ENCODE results near the gene GMPPA. TPM values are rescaled to one million over a fixed set of nuclear protein-coding genes. Genes with fewer than 3 reads are reported as not detected.

The GMPPA gene
- polyA plus RNA-seq, 1 donor = 54.0 TPM

DNA sequence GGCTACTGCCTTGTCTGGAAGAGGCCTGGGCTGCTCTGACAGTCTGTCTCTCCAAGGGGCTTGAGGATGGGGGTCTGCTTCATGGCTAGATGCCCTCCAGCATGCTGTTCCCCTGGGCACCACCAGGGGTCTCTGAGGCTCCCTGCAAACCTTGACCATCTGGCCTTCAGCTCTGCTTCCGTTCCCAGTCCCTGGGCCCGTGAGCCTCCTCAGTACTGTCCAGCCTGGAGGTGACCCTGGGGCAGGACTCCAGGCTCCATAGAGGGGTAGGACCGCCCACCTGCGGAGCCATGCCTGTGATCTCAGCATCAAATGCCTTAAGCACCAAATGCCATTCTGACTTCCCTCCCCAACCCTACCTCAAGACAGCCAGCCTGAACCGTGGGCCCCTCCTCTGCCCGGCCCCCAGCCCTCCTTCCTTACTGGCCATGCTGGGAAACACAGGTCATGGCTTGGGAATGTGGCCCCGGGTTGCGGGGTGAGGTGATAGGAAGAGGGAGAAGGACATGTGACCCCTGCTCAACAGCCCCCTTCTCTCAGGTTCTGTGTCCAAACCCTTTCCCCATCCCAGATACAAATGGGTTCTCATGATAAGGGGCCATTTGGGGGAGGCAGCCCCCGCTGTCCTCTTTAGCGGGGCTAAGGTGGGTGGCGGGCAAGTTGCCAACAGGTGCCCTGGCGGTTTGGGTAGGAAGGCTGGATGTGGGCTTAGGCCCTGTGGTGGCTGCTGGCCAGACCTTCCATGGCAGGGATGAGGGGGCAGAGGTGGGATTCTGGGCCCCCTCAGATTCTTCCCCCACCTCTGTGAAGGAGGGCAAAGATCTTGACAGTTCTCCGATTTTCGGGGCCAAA is 39.0 kb upstream of the GMPPA start:
- WGBS (ENCODE audit: insufficient coverage, low lambda C conversion rate) = no CpG with 5 or more reads among the region's 14 CpGs
- H3K9me3 ChIP-seq (ENCODE audit: control insufficient read depth, low read depth, low read length) = no peaks in the 10 kb centered on the region
- peaks cover 10% of the 10 kb centered on the region for H3K4me1 ChIP-seq (ENCODE audit: control insufficient read depth, insufficient read depth, low read length)
- no peak overlapping the region for H3K4me3 ChIP-seq (ENCODE audit: low read length)
- peak in 1 of 2 donors; percentile 32 for DNase-seq
- no peaks in the 10 kb centered on the region for H3K27me3 ChIP-seq (ENCODE audit: control insufficient read depth, insufficient read depth, low read length)
- H3K36me3 ChIP-seq (ENCODE audit: control insufficient read depth, insufficient read depth, low read length) = peaks cover 4% of the 10 kb centered on the region
- peak overlapping the region; percentile 72 for H3K27ac ChIP-seq (ENCODE audit: low read length)

DNA sequence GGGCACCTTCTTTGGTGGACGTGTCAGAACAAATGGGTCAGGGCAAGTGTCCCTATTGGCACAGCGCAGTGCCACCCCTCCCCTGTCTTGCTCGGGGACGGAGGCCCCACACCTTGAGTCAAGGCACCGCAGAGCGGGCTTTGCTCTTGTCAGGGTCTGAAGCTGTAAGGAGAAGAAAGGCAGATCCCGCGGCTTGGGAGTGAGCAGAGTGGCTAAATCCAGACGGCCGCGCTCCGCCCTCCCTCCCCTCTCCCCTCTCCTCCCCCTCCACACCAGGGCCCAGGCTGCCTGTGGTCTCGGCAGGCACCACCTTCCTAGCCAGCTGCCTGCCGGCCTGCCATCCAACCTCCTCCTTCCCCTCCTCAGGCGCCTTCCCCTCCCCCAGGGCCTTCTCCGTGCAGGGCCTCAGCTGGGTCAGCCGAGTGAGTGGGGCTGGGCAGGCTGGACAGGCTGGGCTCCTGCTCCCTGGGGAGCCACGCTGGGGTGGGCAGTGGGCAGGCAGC is 38.2 kb upstream of the GMPPA start:
- DNase-seq = peak in 1 of 2 donors; percentile 44
- Histone ChIP-seq H3K4me3 (ENCODE audit: low read length) (no peak overlapping the region), H3K27ac (ENCODE audit: low read length) (peak overlapping the region; percentile 72), H3K27me3 (ENCODE audit: control insufficient read depth, insufficient read depth, low read length) (no peaks in the 10 kb centered on the region), H3K36me3 (ENCODE audit: control insufficient read depth, insufficient read depth, low read length) (peaks cover 4% of the 10 kb centered on the region), H3K9me3 (ENCODE audit: control insufficient read depth, low read depth, low read length) (no peaks in the 10 kb centered on the region), H3K4me1 (ENCODE audit: control insufficient read depth, insufficient read depth, low read length) (peaks cover 10% of the 10 kb centered on the region)
- no CpG with 5 or more reads among the region's 18 CpGs for WGBS (ENCODE audit: insufficient coverage, low lambda C conversion rate)

DNA sequence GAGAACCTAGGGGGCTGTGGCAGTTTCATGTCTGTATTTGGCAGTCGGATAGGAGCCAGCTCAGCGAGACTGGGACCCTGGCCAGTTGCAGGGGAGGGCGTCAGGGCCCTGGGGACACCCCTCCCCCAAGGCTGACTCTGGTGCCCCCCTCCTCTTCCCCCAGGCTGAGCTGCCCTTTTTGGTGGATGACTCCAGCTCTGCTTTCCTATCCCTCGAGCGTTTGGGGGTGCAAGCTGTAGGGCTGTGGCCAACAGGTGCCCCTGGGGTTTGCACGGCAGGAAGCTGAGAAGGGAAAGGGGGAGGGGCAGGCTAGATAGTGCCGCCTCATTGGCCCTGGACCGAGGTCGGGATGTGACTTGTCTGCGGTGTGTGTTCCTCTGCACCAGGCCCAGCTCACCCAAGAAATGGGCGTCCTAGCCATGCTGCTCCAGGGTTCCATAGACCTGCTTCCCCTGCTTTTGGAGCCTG is 37.6 kb upstream of the GMPPA start:
- Histone ChIP-seq H3K9me3 (ENCODE audit: control insufficient read depth, low read depth, low read length) (no peaks in the 10 kb centered on the region), H3K27me3 (ENCODE audit: control insufficient read depth, insufficient read depth, low read length) (no peaks in the 10 kb centered on the region), H3K4me1 (ENCODE audit: control insufficient read depth, insufficient read depth, low read length) (peaks cover 10% of the 10 kb centered on the region), H3K4me3 (ENCODE audit: low read length) (no peak overlapping the region), H3K27ac (ENCODE audit: low read length) (peak overlapping the region; percentile 38), H3K36me3 (ENCODE audit: control insufficient read depth, insufficient read depth, low read length) (peaks cover 4% of the 10 kb centered on the region)
- no peak for DNase-seq
- no CpG with 5 or more reads among the region's 11 CpGs for WGBS (ENCODE audit: insufficient coverage, low lambda C conversion rate)

DNA sequence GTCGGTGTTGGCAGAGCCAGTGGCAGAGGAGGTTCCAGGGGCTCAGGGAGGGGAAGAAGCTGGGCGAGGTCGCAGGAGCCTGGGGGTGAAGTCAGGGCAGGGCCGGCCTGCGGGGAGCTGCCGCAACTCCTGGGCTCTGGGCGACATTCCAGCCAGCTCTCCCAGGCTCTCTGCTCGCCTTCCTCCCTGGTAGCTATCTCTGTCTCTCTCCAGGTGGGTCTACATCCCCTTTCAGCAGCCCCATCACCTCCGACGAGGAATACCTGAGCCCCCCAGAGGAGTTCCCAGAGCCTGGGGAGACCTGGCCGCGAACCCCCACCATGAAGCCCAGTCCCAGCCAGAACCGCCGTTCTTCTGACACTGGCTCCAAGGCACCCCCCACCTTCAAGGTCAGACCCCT is 37.0 kb upstream of the GMPPA start:
- no peaks in the 10 kb centered on the region for H3K9me3 ChIP-seq (ENCODE audit: control insufficient read depth, low read depth, low read length)
- H3K36me3 ChIP-seq (ENCODE audit: control insufficient read depth, insufficient read depth, low read length) = peaks cover 4% of the 10 kb centered on the region
- H3K27me3 ChIP-seq (ENCODE audit: control insufficient read depth, insufficient read depth, low read length) = no peaks in the 10 kb centered on the region
- WGBS (ENCODE audit: insufficient coverage, low lambda C conversion rate) = no CpG with 5 or more reads among the region's 14 CpGs
- peaks cover 10% of the 10 kb centered on the region for H3K4me1 ChIP-seq (ENCODE audit: control insufficient read depth, insufficient read depth, low read length)
- H3K4me3 ChIP-seq (ENCODE audit: low read length) = no peak overlapping the region
- H3K27ac ChIP-seq (ENCODE audit: low read length) = no peak overlapping the region
- DNase-seq = no peak

DNA sequence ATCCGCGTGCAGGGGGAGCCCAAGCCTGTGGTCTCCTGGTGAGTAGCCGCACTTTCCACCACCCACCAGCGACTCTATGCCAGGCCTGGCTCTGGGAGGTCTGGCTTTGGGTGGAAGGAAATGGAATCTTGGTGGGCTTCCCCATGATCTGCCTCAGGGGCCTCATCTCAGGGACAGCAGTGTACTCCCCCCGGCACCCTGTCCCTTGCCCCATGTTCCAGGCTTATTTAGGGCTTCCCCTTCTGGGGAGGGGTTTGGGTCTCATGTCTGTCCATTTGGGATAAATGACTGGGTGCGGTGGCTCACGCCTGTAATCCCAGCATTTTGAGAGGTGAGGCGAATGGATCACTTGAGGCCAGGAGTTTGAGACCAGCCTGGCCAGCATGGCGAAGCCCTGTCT is 36.3 kb upstream of the GMPPA start:
- WGBS (ENCODE audit: insufficient coverage, low lambda C conversion rate) = no CpG with 5 or more reads among the region's 9 CpGs
- Histone ChIP-seq H3K9me3 (ENCODE audit: control insufficient read depth, low read depth, low read length) (no peaks in the 10 kb centered on the region), H3K27me3 (ENCODE audit: control insufficient read depth, insufficient read depth, low read length) (no peaks in the 10 kb centered on the region), H3K27ac (ENCODE audit: low read length) (no peak overlapping the region), H3K4me3 (ENCODE audit: low read length) (no peak overlapping the region), H3K4me1 (ENCODE audit: control insufficient read depth, insufficient read depth, low read length) (peaks cover 10% of the 10 kb centered on the region), H3K36me3 (ENCODE audit: control insufficient read depth, insufficient read depth, low read length) (peaks cover 4% of the 10 kb centered on the region)
- no peak for DNase-seq

- peaks cover 8% of the 10 kb centered on the region for H3K4me1 ChIP-seq (ENCODE audit: control insufficient read depth, insufficient read depth, low read length)
- H3K4me3 ChIP-seq (ENCODE audit: low read length) = no peak overlapping the region
- WGBS (ENCODE audit: insufficient coverage, low lambda C conversion rate) = no CpG with 5 or more reads among the region's 21 CpGs
- DNase-seq = no peak
- H3K27me3 ChIP-seq (ENCODE audit: control insufficient read depth, insufficient read depth, low read length) = no peaks in the 10 kb centered on the region
- peaks cover 4% of the 10 kb centered on the region for H3K36me3 ChIP-seq (ENCODE audit: control insufficient read depth, insufficient read depth, low read length)
- H3K27ac ChIP-seq (ENCODE audit: low read length) = no peak overlapping the region
- H3K9me3 ChIP-seq (ENCODE audit: control insufficient read depth, low read depth, low read length) = no peaks in the 10 kb centered on the region
These were observed 34.2 kb upstream of the GMPPA start for GRCh38 chr2:219464286-219465032.

DNA sequence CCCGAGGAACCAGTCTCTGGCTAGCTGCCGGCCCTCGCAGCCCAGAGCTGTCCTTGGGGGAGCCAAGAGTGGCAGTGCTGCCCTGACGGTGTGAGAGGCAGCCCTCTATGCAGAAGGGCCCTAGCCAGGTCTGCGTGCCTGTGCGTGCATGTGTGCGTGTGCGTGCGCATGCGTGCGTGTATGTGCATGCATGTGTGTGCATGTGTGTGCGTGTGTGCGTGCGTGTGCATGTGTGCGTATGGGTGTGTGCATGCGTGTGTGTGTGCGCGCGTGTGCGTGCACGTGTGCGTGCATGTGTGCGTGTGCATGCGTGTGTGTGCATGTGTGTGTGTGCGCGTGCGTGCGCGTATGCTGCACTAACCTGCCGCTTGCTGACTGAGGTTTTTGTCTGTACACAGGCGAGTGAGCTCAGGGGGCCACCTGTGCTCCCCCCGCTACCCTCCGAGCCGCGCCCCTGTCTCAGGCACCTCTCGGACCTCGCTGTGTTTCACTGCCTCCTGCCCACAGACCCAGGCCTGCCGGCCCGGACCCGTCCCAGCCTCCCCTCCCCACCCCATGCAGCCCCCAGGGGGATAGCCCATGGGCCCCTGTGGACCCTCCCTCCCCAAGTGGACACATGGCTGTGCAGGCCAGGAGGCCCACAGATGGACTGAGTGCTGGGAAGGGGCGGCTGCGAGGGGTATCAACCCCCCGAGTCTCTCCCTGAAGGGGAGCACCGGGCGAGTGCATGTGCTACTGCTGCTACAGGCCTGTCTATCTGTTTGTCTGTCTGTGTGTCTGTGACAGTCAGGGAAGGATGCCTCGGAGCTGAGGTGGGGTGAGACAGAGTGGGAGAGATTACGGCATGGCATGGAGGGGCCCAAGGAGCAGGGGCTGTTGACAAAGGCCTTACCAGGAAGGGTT is 32.8 kb upstream of the GMPPA start:
- H3K4me3 ChIP-seq (ENCODE audit: low read length) = no peak overlapping the region
- peaks cover 4% of the 10 kb centered on the region for H3K36me3 ChIP-seq (ENCODE audit: control insufficient read depth, insufficient read depth, low read length)
- H3K4me1 ChIP-seq (ENCODE audit: control insufficient read depth, insufficient read depth, low read length) = no peaks in the 10 kb centered on the region
- WGBS (ENCODE audit: insufficient coverage, low lambda C conversion rate) = no CpG with 5 or more reads among the region's 47 CpGs
- H3K27me3 ChIP-seq (ENCODE audit: control insufficient read depth, insufficient read depth, low read length) = no peaks in the 10 kb centered on the region
- no peak for DNase-seq
- H3K27ac ChIP-seq (ENCODE audit: low read length) = no peak overlapping the region
- no peaks in the 10 kb centered on the region for H3K9me3 ChIP-seq (ENCODE audit: control insufficient read depth, low read depth, low read length)

DNA sequence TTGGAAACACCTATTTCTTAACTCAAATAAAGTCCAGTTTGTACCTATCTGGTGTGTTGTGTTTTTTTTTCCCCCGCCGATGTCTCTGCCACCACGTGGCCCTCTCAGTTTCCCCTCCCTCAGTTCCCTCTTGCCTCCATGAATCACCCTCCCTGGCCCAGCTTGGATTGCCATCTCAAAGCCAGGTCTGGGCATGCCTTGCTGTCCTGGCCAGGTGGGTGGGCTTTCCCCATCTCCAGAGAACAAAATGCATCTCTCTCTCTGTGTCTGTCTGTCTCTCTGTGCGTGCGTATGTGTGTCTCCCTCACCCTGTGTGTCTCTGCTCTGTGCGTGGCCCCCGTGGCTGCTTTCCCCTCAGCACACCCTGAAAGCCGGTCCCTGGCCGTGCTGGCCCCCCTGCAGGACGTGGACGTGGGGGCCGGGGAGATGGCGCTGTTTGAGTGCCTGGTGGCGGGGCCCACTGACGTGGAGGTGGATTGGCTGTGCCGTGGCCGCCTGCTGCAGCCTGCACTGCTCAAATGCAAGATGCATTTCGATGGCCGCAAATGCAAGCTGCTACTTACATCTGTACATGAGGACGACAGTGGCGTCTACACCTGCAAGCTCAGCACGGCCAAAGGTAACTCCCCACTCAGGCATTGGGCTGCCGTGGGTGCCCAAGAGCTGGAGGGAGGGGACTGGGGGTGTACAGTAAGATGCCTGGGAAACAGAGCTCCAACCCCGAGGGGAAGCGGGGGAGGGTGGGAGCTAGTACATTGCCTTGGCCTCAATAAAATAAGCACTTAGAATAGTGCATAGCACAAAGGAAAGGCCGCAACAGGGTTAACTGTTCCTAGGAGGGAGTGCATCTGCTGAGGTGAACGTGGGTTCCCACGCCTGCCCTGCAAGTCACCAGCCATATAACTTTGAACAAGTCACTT is 31.6 kb upstream of the GMPPA start:
- WGBS (ENCODE audit: insufficient coverage, low lambda C conversion rate) = 63% methylated on average over 3 of the region's 28 CpGs
- H3K4me1 ChIP-seq (ENCODE audit: control insufficient read depth, insufficient read depth, low read length) = no peaks in the 10 kb centered on the region
- H3K4me3 ChIP-seq (ENCODE audit: low read length) = no peak overlapping the region
- H3K27ac ChIP-seq (ENCODE audit: low read length) = no peak overlapping the region
- peaks cover 3% of the 10 kb centered on the region for H3K36me3 ChIP-seq (ENCODE audit: control insufficient read depth, insufficient read depth, low read length)
- no peak for DNase-seq
- H3K27me3 ChIP-seq (ENCODE audit: control insufficient read depth, insufficient read depth, low read length) = no peaks in the 10 kb centered on the region
- H3K9me3 ChIP-seq (ENCODE audit: control insufficient read depth, low read depth, low read length) = no peaks in the 10 kb centered on the region

DNA sequence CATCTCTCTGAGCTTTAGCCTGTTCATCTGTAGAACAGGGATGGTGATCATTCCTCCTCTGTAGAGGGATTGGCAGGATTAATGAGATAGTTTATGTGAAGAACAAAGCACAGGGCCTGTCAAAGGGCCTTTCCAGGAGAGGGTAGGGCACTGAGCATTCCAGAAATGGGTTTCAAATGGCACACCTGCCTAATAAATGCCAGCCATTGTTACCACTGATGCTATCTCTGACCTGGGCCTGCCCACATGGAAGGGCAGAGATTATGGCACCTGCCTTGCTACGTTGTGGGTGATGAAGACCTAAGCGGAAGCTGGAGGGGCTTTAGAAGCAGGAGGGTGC is 31.0 kb upstream of the GMPPA start:
- H3K4me1 ChIP-seq (ENCODE audit: control insufficient read depth, insufficient read depth, low read length) = no peaks in the 10 kb centered on the region
- no peak overlapping the region for H3K4me3 ChIP-seq (ENCODE audit: low read length)
- WGBS (ENCODE audit: insufficient coverage, low lambda C conversion rate) = no CpG with 5 or more reads among the region's 2 CpGs
- no peaks in the 10 kb centered on the region for H3K9me3 ChIP-seq (ENCODE audit: control insufficient read depth, low read depth, low read length)
- no peak for DNase-seq
- H3K27ac ChIP-seq (ENCODE audit: low read length) = no peak overlapping the region
- no peaks in the 10 kb centered on the region for H3K27me3 ChIP-seq (ENCODE audit: control insufficient read depth, insufficient read depth, low read length)
- no peaks in the 10 kb centered on the region for H3K36me3 ChIP-seq (ENCODE audit: control insufficient read depth, insufficient read depth, low read length)
